SK-N-SH treated with all-trans-retinoic acid at 6 μM for 48 hours (cell line): Measurements from ENCODE around the gene BAZ1A.

Source experiments
- ATAC-seq: fragments of 200-7000 bp; cut with Tn5 transposase; 3 replicates; pipeline ENCODE4 v1.9.1; 2020; ENCODE audit warnings: mild to moderate bottlenecking, moderate library complexity
- ARNTL ChIP-seq: fragments of 450-650 bp; formaldehyde crosslinking; IDR thresholded peaks from 2 replicates; pipeline ENCODE4 v1.5.0; 2020; ENCODE audit warnings: low read depth, mild to moderate bottlenecking, moderate library complexity, borderline replicate concordance
- BACH2 ChIP-seq: fragments of 250-450 bp; sonication (Bioruptor Pico); IDR thresholded peaks from 2 replicates; pipeline ENCODE4 v1.9.0; 2021; ENCODE audit warnings: mild to moderate bottlenecking, borderline replicate concordance
- CREB5 ChIP-seq: fragments of 250-450 bp; sonication (Bioruptor Pico); IDR thresholded peaks from 2 replicates; pipeline ENCODE4 v1.5.1; 2020; ENCODE audit warnings: low read depth, mild to moderate bottlenecking, moderate library complexity
- CSDC2 ChIP-seq: fragments of 250-450 bp; sonication (Bioruptor Pico); IDR thresholded peaks from 2 replicates; pipeline ENCODE4 v1.5.0; 2020; ENCODE audit warnings: mild to moderate bottlenecking, moderate library complexity
- ESRRG ChIP-seq: fragments of 250-450 bp; sonication (Bioruptor Pico); IDR thresholded peaks from 2 replicates; pipeline ENCODE4 v1.6.1; 2021; ENCODE audit warnings: mild to moderate bottlenecking
- GLIS3 ChIP-seq: fragments of 250-450 bp; sonication (Bioruptor Pico); IDR thresholded peaks from 2 replicates; pipeline ENCODE4 v1.5.0; 2020; ENCODE audit warnings: mild to moderate bottlenecking, moderate library complexity
- ISL1 ChIP-seq: fragments of 250-450 bp; sonication (Bioruptor Pico); IDR thresholded peaks from 2 replicates; pipeline ENCODE4 v2.1.2; 2022; ENCODE audit warnings: mild to moderate bottlenecking, moderate library complexity
- OSR1 ChIP-seq: fragments of 250-450 bp; sonication (Bioruptor Pico); IDR thresholded peaks from 2 replicates; pipeline ENCODE4 v1.8.0; 2022; ENCODE audit warnings: moderate library complexity, mild to moderate bottlenecking, inconsistent platforms
- PATZ1 ChIP-seq: fragments of 250-450 bp; sonication (Bioruptor Pico); IDR thresholded peaks from 2 replicates; pipeline ENCODE4 v1.8.0; 2020; ENCODE audit warnings: mild to moderate bottlenecking, moderate library complexity, borderline replicate concordance
- PPARA ChIP-seq: fragments of 250-450 bp; sonication (Bioruptor Pico); IDR thresholded peaks from 2 replicates; pipeline ENCODE4 v1.5.0; 2020; ENCODE audit warnings: mild to moderate bottlenecking, borderline replicate concordance
- RARB ChIP-seq: fragments of 250-450 bp; sonication (Bioruptor Pico); IDR thresholded peaks from 2 replicates; pipeline ENCODE4 v1.8.0; 2021; ENCODE audit warnings: mild to moderate bottlenecking, moderate library complexity
- SNAI2 ChIP-seq: fragments of 250-450 bp; sonication (Bioruptor Pico); IDR thresholded peaks from 2 replicates; pipeline ENCODE4 v1.5.0; 2020; ENCODE audit warnings: mild to moderate bottlenecking, moderate library complexity
- TCF4 ChIP-seq: fragments of 250-450 bp; sonication (Bioruptor Pico); IDR thresholded peaks from 2 replicates; pipeline ENCODE4 v1.8.0; 2021; ENCODE audit warnings: mild to moderate bottlenecking, moderate library complexity, borderline replicate concordance
- TOX ChIP-seq: fragments of 250-450 bp; sonication (Bioruptor Pico); IDR thresholded peaks from 2 replicates; pipeline ENCODE4 v1.8.0; 2021; ENCODE audit warnings: mild to moderate bottlenecking, moderate library complexity, borderline replicate concordance
- ZC3H10 ChIP-seq: fragments of 250-450 bp; sonication (Bioruptor Pico); IDR thresholded peaks from 2 replicates; pipeline ENCODE4 v1.5.1; 2021; ENCODE audit warnings: mild to moderate bottlenecking, moderate library complexity
- ZFP3 ChIP-seq: fragments of 250-450 bp; sonication (Bioruptor Pico); IDR thresholded peaks from 2 replicates; pipeline ENCODE4 v1.5.0; 2020; ENCODE audit warnings: mild to moderate bottlenecking, moderate library complexity
- ZFP30 ChIP-seq: fragments of 450-650 bp; formaldehyde crosslinking; IDR thresholded peaks from 2 replicates; pipeline ENCODE4 v1.5.0; 2022; ENCODE audit warnings: mild to moderate bottlenecking, moderate library complexity
- ZNF565 ChIP-seq: fragments of 450-650 bp; formaldehyde crosslinking; conservative IDR thresholded peaks from 2 replicates; pipeline ENCODE4 v1.5.0; 2020; ENCODE audit warnings: low read depth, mild to moderate bottlenecking, moderate library complexity
- ZNF70 ChIP-seq: fragments of 450-650 bp; formaldehyde crosslinking; IDR thresholded peaks from 2 replicates; pipeline ENCODE4 v1.5.0; 2020; ENCODE audit warnings: mild to moderate bottlenecking, moderate library complexity
- ZNF8 ChIP-seq: fragments of 450-650 bp; formaldehyde crosslinking; IDR thresholded peaks from 2 replicates; pipeline ENCODE4 v1.5.0; 2020; ENCODE audit warnings: mild to moderate bottlenecking, moderate library complexity
- TF ChIP-seq, protein P1 (sequence below): fragments of 250-450 bp; sonication (Bioruptor Pico); IDR thresholded peaks from 2 replicates; pipeline ENCODE4 v1.8.0; 2021; ENCODE audit warnings: low read depth, mild to moderate bottlenecking, moderate library complexity, borderline replicate concordance
- TF ChIP-seq, protein P2 (sequence below): fragments of 250-450 bp; sonication (Bioruptor Pico); IDR thresholded peaks from 2 replicates; pipeline ENCODE4 v1.5.0; 2020; ENCODE audit warnings: mild to moderate bottlenecking, moderate library complexity
- TF ChIP-seq, protein P3 (sequence below): fragments of 250-450 bp; sonication (Bioruptor Pico); IDR thresholded peaks from 2 replicates; pipeline ENCODE4 v1.5.1; 2021; ENCODE audit warnings: mild to moderate bottlenecking, moderate library complexity

BAZ1A gene

DNA sequence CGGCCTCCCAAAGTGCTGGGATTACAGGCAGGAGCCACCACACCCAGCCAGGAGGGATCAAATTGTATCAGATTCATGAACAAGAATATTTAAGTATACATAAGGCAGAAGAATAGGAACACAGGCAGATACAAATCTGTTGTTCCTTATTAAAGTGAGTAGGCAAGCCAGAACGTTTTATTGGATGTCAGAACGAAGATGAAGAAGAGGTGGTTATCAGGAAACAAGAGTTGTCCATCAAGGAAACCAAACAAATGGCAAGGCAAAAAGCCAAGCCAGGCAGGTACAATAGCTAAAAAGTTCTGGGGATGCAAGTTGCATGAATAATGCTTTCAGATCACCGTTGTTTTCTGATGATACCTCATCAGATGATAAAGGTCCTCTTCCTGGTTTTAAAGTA is 31.1 kb upstream of the BAZ1A start (continued):
- TF ChIP-seq CREB5 (CRISPR knock-in tag) (no peak), PPARA (CRISPR knock-in tag) (no peak), SNAI2 (no peak), ESRRG (no peak), ARNTL (no peak), TOX (CRISPR knock-in tag) (no peak), GLIS3 (CRISPR knock-in tag) (no peak), OSR1 (no peak)

DNA sequence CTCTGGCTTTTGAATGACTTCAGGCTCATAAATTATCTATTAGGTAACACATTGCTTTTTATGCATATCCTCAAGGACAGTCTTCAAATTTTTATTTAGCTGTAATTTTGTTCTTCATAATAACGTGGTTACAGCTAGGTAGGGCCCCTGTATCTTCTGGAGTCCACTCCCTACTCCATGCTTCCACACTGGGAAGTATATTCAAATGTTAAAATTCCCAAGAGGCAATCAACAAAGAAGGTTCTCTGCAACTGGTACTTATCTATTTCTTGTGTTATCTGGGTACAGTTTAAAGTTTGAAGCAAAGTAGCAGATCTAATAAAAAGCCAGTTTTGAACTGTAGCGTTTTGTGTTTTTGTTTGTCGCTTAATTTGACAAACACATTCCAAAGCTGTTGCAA is 20.1 kb upstream of the BAZ1A start:
- TF ChIP-seq ZFP30, result no peak
- no peak for TF ChIP-seq ZC3H10
- TF ChIP-seq ZNF8 (CRISPR knock-in tag), result no peak
- TF ChIP-seq CSDC2, result no peak
- no peak for TF ChIP-seq ZFP3 (CRISPR knock-in tag)
- TF ChIP-seq, protein P1, sequence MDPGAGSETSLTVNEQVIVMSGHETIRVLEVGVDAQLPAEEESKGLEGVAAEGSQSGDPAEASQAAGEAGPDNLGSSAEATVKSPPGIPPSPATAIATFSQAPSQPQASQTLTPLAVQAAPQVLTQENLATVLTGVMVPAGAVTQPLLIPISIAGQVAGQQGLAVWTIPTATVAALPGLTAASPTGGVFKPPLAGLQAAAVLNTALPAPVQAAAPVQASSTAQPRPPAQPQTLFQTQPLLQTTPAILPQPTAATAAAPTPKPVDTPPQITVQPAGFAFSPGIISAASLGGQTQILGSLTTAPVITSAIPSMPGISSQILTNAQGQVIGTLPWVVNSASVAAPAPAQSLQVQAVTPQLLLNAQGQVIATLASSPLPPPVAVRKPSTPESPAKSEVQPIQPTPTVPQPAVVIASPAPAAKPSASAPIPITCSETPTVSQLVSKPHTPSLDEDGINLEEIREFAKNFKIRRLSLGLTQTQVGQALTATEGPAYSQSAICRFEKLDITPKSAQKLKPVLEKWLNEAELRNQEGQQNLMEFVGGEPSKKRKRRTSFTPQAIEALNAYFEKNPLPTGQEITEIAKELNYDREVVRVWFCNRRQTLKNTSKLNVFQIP (CRISPR knock-in tag), result no peak
- TF ChIP-seq SNAI2, result no peak
- no peak for TF ChIP-seq CREB5 (CRISPR knock-in tag)
- no peak for TF ChIP-seq ESRRG
- no peak for TF ChIP-seq PATZ1 (CRISPR knock-in tag)
- TF ChIP-seq RARB (CRISPR knock-in tag), result no peak
- TF ChIP-seq PPARA (CRISPR knock-in tag), result no peak
- TF ChIP-seq ISL1 (CRISPR knock-in tag), result no peak
- TF ChIP-seq, protein P2, sequence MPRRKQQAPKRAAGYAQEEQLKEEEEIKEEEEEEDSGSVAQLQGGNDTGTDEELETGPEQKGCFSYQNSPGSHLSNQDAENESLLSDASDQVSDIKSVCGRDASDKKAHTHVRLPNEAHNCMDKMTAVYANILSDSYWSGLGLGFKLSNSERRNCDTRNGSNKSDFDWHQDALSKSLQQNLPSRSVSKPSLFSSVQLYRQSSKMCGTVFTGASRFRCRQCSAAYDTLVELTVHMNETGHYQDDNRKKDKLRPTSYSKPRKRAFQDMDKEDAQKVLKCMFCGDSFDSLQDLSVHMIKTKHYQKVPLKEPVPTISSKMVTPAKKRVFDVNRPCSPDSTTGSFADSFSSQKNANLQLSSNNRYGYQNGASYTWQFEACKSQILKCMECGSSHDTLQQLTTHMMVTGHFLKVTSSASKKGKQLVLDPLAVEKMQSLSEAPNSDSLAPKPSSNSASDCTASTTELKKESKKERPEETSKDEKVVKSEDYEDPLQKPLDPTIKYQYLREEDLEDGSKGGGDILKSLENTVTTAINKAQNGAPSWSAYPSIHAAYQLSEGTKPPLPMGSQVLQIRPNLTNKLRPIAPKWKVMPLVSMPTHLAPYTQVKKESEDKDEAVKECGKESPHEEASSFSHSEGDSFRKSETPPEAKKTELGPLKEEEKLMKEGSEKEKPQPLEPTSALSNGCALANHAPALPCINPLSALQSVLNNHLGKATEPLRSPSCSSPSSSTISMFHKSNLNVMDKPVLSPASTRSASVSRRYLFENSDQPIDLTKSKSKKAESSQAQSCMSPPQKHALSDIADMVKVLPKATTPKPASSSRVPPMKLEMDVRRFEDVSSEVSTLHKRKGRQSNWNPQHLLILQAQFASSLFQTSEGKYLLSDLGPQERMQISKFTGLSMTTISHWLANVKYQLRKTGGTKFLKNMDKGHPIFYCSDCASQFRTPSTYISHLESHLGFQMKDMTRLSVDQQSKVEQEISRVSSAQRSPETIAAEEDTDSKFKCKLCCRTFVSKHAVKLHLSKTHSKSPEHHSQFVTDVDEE (CRISPR knock-in tag), result no peak
- TF ChIP-seq ZNF565 (CRISPR knock-in tag), result no peak
- no peak for TF ChIP-seq TCF4 (CRISPR knock-in tag)
- TF ChIP-seq ZNF70 (CRISPR knock-in tag), result no peak
- TF ChIP-seq, protein P3, sequence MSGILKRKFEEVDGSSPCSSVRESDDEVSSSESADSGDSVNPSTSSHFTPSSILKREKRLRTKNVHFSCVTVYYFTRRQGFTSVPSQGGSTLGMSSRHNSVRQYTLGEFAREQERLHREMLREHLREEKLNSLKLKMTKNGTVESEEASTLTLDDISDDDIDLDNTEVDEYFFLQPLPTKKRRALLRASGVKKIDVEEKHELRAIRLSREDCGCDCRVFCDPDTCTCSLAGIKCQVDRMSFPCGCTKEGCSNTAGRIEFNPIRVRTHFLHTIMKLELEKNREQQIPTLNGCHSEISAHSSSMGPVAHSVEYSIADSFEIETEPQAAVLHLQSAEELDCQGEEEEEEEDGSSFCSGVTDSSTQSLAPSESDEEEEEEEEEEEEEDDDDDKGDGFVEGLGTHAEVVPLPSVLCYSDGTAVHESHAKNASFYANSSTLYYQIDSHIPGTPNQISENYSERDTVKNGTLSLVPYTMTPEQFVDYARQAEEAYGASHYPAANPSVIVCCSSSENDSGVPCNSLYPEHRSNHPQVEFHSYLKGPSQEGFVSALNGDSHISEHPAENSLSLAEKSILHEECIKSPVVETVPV (CRISPR knock-in tag), result no peak
- TF ChIP-seq ARNTL, result no peak
- ATAC-seq, result no peak

DNA sequence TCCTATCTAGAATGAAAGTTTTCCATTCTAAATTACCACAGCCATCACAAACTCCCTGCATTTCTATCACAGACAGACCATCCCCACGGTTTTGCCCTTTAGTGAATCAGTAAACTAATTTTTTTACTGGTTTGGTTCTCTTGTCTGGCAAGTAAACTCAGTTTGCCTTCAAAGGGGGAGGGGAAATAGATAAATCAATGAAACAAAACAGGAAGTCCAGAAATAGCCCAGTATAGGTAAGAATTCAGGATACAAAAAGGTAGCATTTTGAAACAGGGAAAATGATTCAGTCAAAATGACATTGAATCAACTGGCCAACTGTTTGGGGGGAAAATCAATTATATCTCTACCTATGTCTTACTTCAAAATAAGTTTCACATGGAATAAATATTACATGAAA is 15.8 kb upstream of the BAZ1A start:
- no peak for TF ChIP-seq RARB (CRISPR knock-in tag)
- no peak for TF ChIP-seq ZNF565 (CRISPR knock-in tag)
- TF ChIP-seq ARNTL, result no peak
- no peak for TF ChIP-seq GLIS3 (CRISPR knock-in tag)
- TF ChIP-seq TOX (CRISPR knock-in tag), result no peak
- no peak for TF ChIP-seq ZFP3 (CRISPR knock-in tag)
- TF ChIP-seq ZNF8 (CRISPR knock-in tag), result no peak
- TF ChIP-seq, protein P2 (CRISPR knock-in tag), result no peak
- no peak for TF ChIP-seq ESRRG
- no peak for TF ChIP-seq BACH2 (CRISPR knock-in tag)
- no peak for ATAC-seq
